PC-9 (cell line): ENCODE measurements around the gene ASTN2. TPM values are rescaled to one million over a fixed set of nuclear protein-coding genes. Genes with fewer than 3 reads are reported as not detected.

Experiments
- BruUV-seq: library from RNA; stranded (reverse); fragments of 400-500 nt; replicated peaks from 2 replicates; lab custom pipeline; 2021; lab: Mats Ljungman, UMichigan
- CTCF ChIA-PET: fragments of 300-600 bp; sonication (Branson Sonifier 250); formaldehyde crosslinking; loops from one replicate; lab custom pipeline; 2022; ENCODE audit warnings: antibody characterized with exemption; lab: Charles Lee
- POLR2A ChIA-PET: fragments of 300-600 bp; sonication (Branson Sonifier 250); formaldehyde crosslinking; loops from one replicate; lab custom pipeline; 2022; ENCODE audit warnings: antibody characterized with exemption; ENCODE audit not compliant: unreplicated experiment; lab: Charles Lee
- DNase-seq, 2 experiments: peaks; one replicate each; pipeline versions ENCODE4 v3.0.0 to v3.0.0-alpha.2; 2015 to 2022; ENCODE audit warnings: mixed read lengths in 1 of 2
- H2AFZ ChIP-seq: fragments of 200-600 bp; sonication (generic); 2 replicates; pipeline ENCODE4 v1.8.1; 2017; ENCODE audit warnings: antibody characterized with exemption
- H3F3A ChIP-seq: fragments of 200-600 bp; sonication (generic); 2 replicates; pipeline ENCODE4 v1.8.1; 2017; ENCODE audit warnings: antibody characterized with exemption, mild to moderate bottlenecking, low read depth; ENCODE audit not compliant: insufficient read depth
- H3K27ac ChIP-seq: fragments of 200-600 bp; sonication (generic); 2 replicates; pipeline ENCODE4 v1.6.1; 2016; ENCODE audit warnings: mixed run types
- H3K27me3 ChIP-seq: fragments of 200-600 bp; sonication (generic); 2 replicates; pipeline ENCODE4 v1.6.1; 2016; ENCODE audit warnings: low read depth, mixed run types; ENCODE audit not compliant: insufficient read depth
- H3K36me3 ChIP-seq: fragments of 200-600 bp; sonication (generic); 2 replicates; pipeline ENCODE4 v1.6.1; 2016; ENCODE audit warnings: low read depth, mixed run types
- H3K4me1 ChIP-seq: fragments of 200-600 bp; sonication (generic); replicated peaks from 2 replicates; pipeline ENCODE4 v1.6.1; 2016; ENCODE audit warnings: mixed run types; ENCODE audit not compliant: insufficient read depth
- H3K4me2 ChIP-seq: fragments of 200-600 bp; sonication (generic); 2 replicates; pipeline ENCODE4 v1.6.1; 2017; ENCODE audit warnings: mixed run types
- H3K4me3 ChIP-seq: fragments of 200-600 bp; sonication (generic); 2 replicates; pipeline ENCODE4 v1.6.1; 2016; ENCODE audit warnings: mixed run types
- H3K79me2 ChIP-seq: fragments of 200-600 bp; sonication (generic); 2 replicates; pipeline ENCODE4 v1.6.1; 2017; ENCODE audit warnings: low read depth, mixed run types
- H3K9me2 ChIP-seq: fragments of 200-600 bp; sonication (generic); 2 replicates; pipeline ENCODE4 v1.8.1; 2017; ENCODE audit warnings: mild to moderate bottlenecking; ENCODE audit not compliant: insufficient read depth
- H3K9me3 ChIP-seq: fragments of 200-600 bp; sonication (generic); 2 replicates; pipeline ENCODE4 v1.8.1; 2016; ENCODE audit warnings: low read depth; ENCODE audit not compliant: insufficient read depth
- H4K20me1 ChIP-seq: fragments of 200-600 bp; sonication (generic); 2 replicates; pipeline ENCODE4 v1.8.1; 2017; ENCODE audit not compliant: insufficient read depth
- CTCF ChIP-seq: fragments of 200-600 bp; sonication (generic); conservative IDR thresholded peaks from 2 replicates; pipeline ENCODE4 v1.6.1; 2017; ENCODE audit warnings: mixed run types, antibody characterized with exemption, mild to moderate bottlenecking, moderate library complexity
- EZH2 ChIP-seq: fragments of 200-600 bp; sonication (generic); IDR thresholded peaks from 2 replicates; pipeline ENCODE4 v1.8.0; 2017; ENCODE audit warnings: antibody characterized with exemption, low read depth
- intact Hi-C: fragments of 100-400 bp; cut with micrococcal nuclease; formaldehyde crosslinking; loops from one replicate; pipeline ENCODE4 v1.10.0; 2022; ENCODE audit not compliant: unreplicated experiment
- total RNA-seq: library from RNA; stranded (reverse); gene quantifications from 2 replicates; pipeline ENCODE4 v1.2.3, GENCODE V29; 2021

The ASTN2 gene
- total RNA-seq, 1 experiment from 2014 or later, result 6.2 TPM

- POLR2A ChIA-PET, result no interaction called here
Observed at GRCh38 chr9:116697887-116698286, 717.0 kb downstream of the ASTN2 start.

GRCh38 chr9:116697362-116697761, 717.5 kb downstream of the ASTN2 start:
- H3K4me1 ChIP-seq, result peaks cover 43% of the 10 kb centered on the region
- H3K79me2 ChIP-seq, result peaks cover 57% of the 10 kb centered on the region
- no peak overlapping the region for H3K27ac ChIP-seq

More at GRCh38 chr9:116697887-116698286, 717.0 kb downstream of the ASTN2 start:
- H3K4me2 ChIP-seq, result no peak overlapping the region
- no peak for DNase-seq
- peaks cover 57% of the 10 kb centered on the region for H3K79me2 ChIP-seq
- intact Hi-C loops, result no loop called here
- no peak overlapping the region for H3K4me3 ChIP-seq
- CTCF ChIA-PET, result no interaction called here
- no peaks in the 10 kb centered on the region for H3K9me3 ChIP-seq
- no TSS peak for BruUV-seq
- H3K27ac ChIP-seq, result no peak overlapping the region
- peaks cover 4% of the 10 kb centered on the region for H4K20me1 ChIP-seq
- TF ChIP-seq EZH2, result no peak
- TF ChIP-seq CTCF, result no peak
- no peaks in the 10 kb centered on the region for H3K9me2 ChIP-seq
- H3K4me1 ChIP-seq, result peaks cover 41% of the 10 kb centered on the region
- H3K27me3 ChIP-seq, result no peaks in the 10 kb centered on the region
- H3K36me3 ChIP-seq, result peaks cover 41% of the 10 kb centered on the region
- H3F3A ChIP-seq, result peaks cover 30% of the 10 kb centered on the region; the same call in 1 of the 2 replicates
- no peak overlapping the region for H2AFZ ChIP-seq

GRCh38 chr9:116695438-116695837, 719.4 kb downstream of the ASTN2 start:
- no peak overlapping the region for H3K4me2 ChIP-seq
- intact Hi-C loops, result no loop called here
- no peak overlapping the region for H3K27ac ChIP-seq
- H3K36me3 ChIP-seq, result peaks cover 33% of the 10 kb centered on the region
- BruUV-seq, result no TSS peak
- no peak for DNase-seq
- H3K9me2 ChIP-seq, result no peaks in the 10 kb centered on the region
- CTCF ChIA-PET, result interaction anchor here (0.6 kb wide), 1 partner anchor 143 kb away, joined by 7 read pairs; no protein-coding TSS in a partner anchor
- POLR2A ChIA-PET, result no interaction called here
- H3K4me1 ChIP-seq, result peaks cover 29% of the 10 kb centered on the region
- H3K27me3 ChIP-seq, result no peaks in the 10 kb centered on the region
- H3K79me2 ChIP-seq, result peaks cover 74% of the 10 kb centered on the region
- TF ChIP-seq EZH2 (no peak), CTCF (no peak)
- H3F3A ChIP-seq, result peaks cover 18% of the 10 kb centered on the region
- no peak overlapping the region for H2AFZ ChIP-seq
- no peaks in the 10 kb centered on the region; the same call in 1 of the 2 replicates for H4K20me1 ChIP-seq
- H3K9me3 ChIP-seq, result no peaks in the 10 kb centered on the region
- H3K4me3 ChIP-seq, result no peak overlapping the region

More at GRCh38 chr9:116697362-116697761, 717.5 kb downstream of the ASTN2 start:
- peaks cover 37% of the 10 kb centered on the region for H3K36me3 ChIP-seq
- ChIA-PET POLR2A (interaction anchor here (0.6 kb wide), 1 partner anchor 104 kb away, joined by 3 read pairs; no protein-coding TSS in a partner anchor), CTCF (interaction anchor here (0.6 kb wide), 1 partner anchor 40 kb away, joined by 3 read pairs; no protein-coding TSS in a partner anchor)
- no peak overlapping the region for H3K4me2 ChIP-seq
- H2AFZ ChIP-seq, result no peak overlapping the region
- H3K9me3 ChIP-seq, result no peaks in the 10 kb centered on the region
- TF ChIP-seq EZH2 (no peak), CTCF (no peak)
- peaks cover 33% of the 10 kb centered on the region for H3F3A ChIP-seq
- H4K20me1 ChIP-seq, result peaks cover 2% of the 10 kb centered on the region
- H3K4me3 ChIP-seq, result no peak overlapping the region
- BruUV-seq, result no TSS peak
- no peaks in the 10 kb centered on the region for H3K27me3 ChIP-seq
- no peak for DNase-seq
- intact Hi-C loops, result no loop called here
- H3K9me2 ChIP-seq, result no peaks in the 10 kb centered on the region
